Mucosa of rectum (tissue), 2 donors: ENCODE measurements around the gene CDH15.

Experiments
- H3K27ac ChIP-seq, 2 donors: one replicate each; pipeline ENCODE4 v1.7.0; 2013; ENCODE audit warnings: inconsistent platforms in 2 of 2, low read depth in 2 of 2, low read length in 2 of 2
- H3K27me3 ChIP-seq, 2 donors: one replicate each; pipeline ENCODE4 v1.7.0; 2013; ENCODE audit warnings: low read length in 2 of 2; ENCODE audit not compliant: control insufficient read depth in 2 of 2, insufficient read depth in 2 of 2
- H3K36me3 ChIP-seq, 2 donors: one replicate each; pipeline ENCODE4 v1.7.0; 2013; ENCODE audit warnings: low read length in 2 of 2; ENCODE audit not compliant: control insufficient read depth in 2 of 2, insufficient read depth in 2 of 2
- H3K4me1 ChIP-seq, 2 donors: one replicate each; pipeline ENCODE4 v1.7.0; 2013; ENCODE audit warnings: low read length in 2 of 2, mild to moderate bottlenecking in 1 of 2; ENCODE audit not compliant: control insufficient read depth in 2 of 2, insufficient read depth in 2 of 2
- H3K4me3 ChIP-seq, 2 donors: one replicate each; pipeline ENCODE4 v1.7.0; 2013; ENCODE audit warnings: low read length in 2 of 2
- H3K9ac ChIP-seq, 2 donors: one replicate each; pipeline ENCODE4 v1.7.0; 2013; ENCODE audit warnings: low read length in 2 of 2, low read depth in 1 of 2, mild to moderate bottlenecking in 1 of 2
- H3K9me3 ChIP-seq, 2 donors: one replicate each; pipeline ENCODE4 v1.7.0; 2013; ENCODE audit warnings: low read length in 2 of 2; ENCODE audit not compliant: control insufficient read depth in 2 of 2
- donor health status: healthy.
- donor health status: Normal muscosa, but diverticular disease.

CDH15 gene

GRCh38 chr16:89133457-89134127 lies 38.0 kb upstream of the CDH15 start:
- Histone ChIP-seq H3K4me3 (no peak overlapping the region), H3K36me3 (peaks cover 19 to 44% of the 10 kb centered on the region in 2 donors), H3K4me1 (no peaks in the 10 kb centered on the region), H3K27me3 (no peaks in the 10 kb centered on the region), H3K27ac (no peak overlapping the region), H3K9ac (no peak overlapping the region), H3K9me3 (no peaks in the 10 kb centered on the region)

GRCh38 chr16:89134269-89134668 lies 37.3 kb upstream of the CDH15 start:
- Histone ChIP-seq H3K9me3 (no peaks in the 10 kb centered on the region), H3K9ac (no peak overlapping the region), H3K27me3 (no peaks in the 10 kb centered on the region), H3K27ac (no peak overlapping the region), H3K4me1 (no peaks in the 10 kb centered on the region), H3K36me3 (peaks cover 16 to 44% of the 10 kb centered on the region in 2 donors), H3K4me3 (no peak overlapping the region)

DNA sequence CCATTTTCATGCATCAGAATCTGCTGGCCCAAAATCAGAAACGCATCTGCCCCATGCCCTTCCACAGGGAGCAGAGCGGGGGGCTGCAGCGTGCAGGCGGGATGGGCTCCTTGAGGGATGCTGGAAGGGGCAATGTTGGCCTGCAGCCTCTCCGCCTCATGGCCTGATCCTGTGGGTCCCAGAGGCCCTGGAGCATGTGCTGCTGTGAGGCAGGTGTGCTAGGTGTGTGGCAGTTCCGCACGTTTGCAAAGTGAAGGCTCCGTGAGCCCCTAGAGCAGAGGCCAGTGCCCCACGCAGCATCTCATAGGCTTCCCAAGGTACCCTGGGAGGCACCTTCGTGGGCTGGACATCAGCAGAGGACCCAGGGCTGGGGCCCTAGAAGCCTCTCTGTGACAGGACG lies 36.4 kb upstream of the CDH15 start:
- Histone ChIP-seq H3K9ac (no peak overlapping the region), H3K9me3 (no peaks in the 10 kb centered on the region), H3K4me1 (no peaks in the 10 kb centered on the region), H3K4me3 (no peak overlapping the region), H3K27me3 (no peaks in the 10 kb centered on the region), H3K36me3 (peaks cover 16 to 46% of the 10 kb centered on the region in 2 donors), H3K27ac (no peak overlapping the region)

DNA sequence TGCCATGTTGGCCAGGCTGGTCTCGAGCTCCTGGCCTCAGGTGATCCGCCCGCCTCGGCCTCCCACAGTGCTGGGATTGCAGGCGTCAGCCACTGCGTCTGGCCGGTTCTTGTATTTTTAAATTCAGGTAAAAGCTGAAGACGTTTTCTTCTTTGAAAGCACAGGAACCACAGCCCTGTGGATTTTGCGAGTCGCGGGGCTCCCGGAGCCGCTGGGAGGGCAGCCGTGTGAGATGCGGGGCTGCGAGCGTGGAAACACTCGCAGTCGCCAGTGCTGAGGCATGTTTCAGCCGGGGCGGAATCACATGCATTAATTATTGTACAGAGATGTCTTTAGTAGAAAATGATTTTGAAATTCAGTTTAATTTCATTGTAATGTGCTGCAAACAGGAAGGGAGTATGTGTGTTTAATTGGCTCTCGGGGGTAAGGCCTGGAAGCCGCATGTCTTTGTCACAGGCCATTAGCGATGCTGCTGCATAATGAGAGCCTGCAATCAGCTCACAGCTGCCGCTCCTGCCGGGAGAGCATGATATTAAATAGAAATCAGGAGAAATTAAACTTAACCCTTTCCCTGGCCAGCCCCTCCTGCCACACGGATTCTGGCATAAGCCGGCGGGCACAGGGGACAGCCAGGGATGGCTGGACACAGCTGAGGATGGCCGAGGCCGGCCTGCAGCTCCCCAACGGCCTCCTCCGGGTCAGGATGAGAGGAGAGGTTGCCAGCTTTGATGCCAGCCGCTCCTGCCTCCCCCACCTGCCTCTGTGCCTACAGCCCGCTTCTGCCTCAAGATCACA lies 35.4 kb upstream of the CDH15 start:
- no peak overlapping the region for H3K9ac ChIP-seq
- no peaks in the 10 kb centered on the region for H3K27me3 ChIP-seq
- H3K9me3 ChIP-seq: no peaks in the 10 kb centered on the region
- H3K27ac ChIP-seq: no peak overlapping the region
- H3K4me3 ChIP-seq: no peak overlapping the region
- H3K36me3 ChIP-seq: peaks cover 20 to 55% of the 10 kb centered on the region in 2 donors
- H3K4me1 ChIP-seq: no peaks in the 10 kb centered on the region

DNA sequence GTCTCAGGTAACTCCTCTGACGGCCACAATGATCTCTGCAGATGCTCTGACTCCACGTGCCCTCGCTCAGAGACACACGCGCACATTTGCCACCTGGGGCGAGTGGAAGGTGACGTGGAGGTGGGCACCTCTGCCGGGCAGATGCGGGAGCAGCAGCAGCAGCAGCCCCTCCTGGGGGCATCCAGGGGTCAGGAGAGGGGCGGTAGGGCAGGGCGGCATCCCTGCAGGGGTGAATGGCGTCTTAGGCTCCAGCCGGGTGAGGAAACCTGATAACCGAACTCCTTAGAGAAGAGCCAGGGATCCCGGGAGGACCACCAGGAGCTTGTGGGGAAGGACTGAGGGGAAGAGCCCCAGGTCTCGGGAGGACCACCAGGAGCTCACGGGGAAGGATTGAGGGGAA lies 34.6 kb upstream of the CDH15 start:
- Histone ChIP-seq H3K36me3 (peaks cover 28 to 62% of the 10 kb centered on the region in 2 donors), H3K9me3 (no peaks in the 10 kb centered on the region), H3K4me3 (no peak overlapping the region), H3K27ac (no peak overlapping the region), H3K9ac (no peak overlapping the region), H3K4me1 (no peaks in the 10 kb centered on the region), H3K27me3 (no peaks in the 10 kb centered on the region)

GRCh38 chr16:89137666-89138512 lies 33.7 kb upstream of the CDH15 start:
- Histone ChIP-seq H3K27ac (no peak overlapping the region), H3K4me3 (no peak overlapping the region), H3K27me3 (no peaks in the 10 kb centered on the region), H3K4me1 (no peaks in the 10 kb centered on the region), H3K36me3 (peaks cover 22 to 58% of the 10 kb centered on the region in 2 donors), H3K9ac (no peak overlapping the region), H3K9me3 (no peaks in the 10 kb centered on the region)

DNA sequence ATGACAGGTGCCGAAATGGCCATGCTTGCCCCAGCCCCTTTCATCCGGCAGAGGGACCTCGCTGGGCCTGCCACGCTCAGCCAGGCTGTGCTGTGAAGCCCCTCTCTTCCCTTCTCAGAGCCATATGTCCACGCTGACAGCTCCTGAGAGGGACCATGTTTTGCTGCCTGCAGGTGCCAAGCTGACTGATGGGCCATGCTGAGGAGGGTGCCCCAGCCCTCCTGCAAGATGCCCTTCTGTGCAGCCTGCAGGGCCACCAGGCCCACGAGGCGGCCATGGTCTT lies 33.1 kb upstream of the CDH15 start:
- Histone ChIP-seq H3K9me3 (no peaks in the 10 kb centered on the region), H3K36me3 (peaks cover 18 to 59% of the 10 kb centered on the region in 2 donors), H3K27me3 (no peaks in the 10 kb centered on the region), H3K4me3 (no peak overlapping the region), H3K9ac (no peak overlapping the region), H3K4me1 (no peaks in the 10 kb centered on the region), H3K27ac (no peak overlapping the region)

DNA sequence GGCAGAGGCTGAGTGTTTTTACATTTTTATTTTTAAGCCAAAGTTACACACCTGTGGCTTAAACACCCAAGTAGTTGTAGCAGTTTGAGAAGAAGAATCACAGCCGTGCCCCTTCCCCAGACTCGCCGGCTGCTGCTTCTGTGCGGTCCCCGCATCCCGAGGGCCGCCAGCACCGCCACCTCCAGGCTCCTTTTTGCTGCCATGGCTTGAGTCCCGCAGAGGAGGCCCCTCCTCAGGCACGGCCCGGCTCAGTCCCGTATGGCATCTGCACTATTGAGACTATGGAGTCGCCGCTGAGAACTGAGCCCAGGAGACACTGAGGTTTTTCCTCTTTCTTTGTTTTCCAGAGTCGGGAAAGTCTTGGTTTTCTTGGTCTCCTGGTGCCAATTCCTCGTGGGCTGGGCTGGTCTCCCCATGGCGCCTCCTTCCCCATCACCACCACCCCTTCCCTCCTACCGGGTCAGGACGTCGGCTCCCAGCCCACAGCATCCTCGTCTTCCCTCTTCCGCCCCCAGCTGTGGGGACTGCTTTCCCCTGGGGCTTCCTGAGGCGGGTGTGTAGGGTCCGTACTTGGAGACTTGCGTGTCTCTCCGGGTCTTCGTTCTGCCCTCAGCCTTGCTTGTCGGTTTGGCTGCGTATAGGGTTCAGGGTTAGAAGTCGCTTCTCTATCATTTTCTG lies 32.6 kb upstream of the CDH15 start:
- Histone ChIP-seq H3K27me3 (no peaks in the 10 kb centered on the region), H3K9me3 (no peaks in the 10 kb centered on the region), H3K36me3 (peaks cover 18 to 58% of the 10 kb centered on the region in 2 donors), H3K4me3 (no peak overlapping the region), H3K4me1 (no peaks in the 10 kb centered on the region), H3K9ac (no peak overlapping the region), H3K27ac (no peak overlapping the region)

DNA sequence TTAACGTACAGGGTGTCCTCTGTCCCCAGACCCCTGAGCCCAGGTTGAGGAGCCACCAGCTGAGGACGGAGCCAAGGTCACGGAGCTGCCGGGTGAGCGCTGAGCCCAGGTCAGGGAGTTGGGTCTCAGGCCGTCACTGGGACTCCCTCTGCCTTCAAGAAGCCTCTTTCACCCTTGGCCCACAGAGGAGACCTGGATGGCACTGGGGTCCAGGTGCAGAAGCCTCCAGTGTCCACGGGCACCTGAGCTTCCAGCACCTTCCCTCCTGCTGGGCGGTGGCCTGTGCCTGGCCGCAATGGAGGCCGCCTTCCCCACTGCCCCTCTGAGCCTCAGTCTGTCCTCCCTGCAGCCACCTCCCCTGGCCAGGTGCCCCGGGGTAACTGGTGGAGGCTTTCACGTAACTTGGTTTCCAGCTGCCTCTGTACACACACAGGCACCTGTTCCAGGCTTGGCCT lies 31.6 kb upstream of the CDH15 start:
- no peak overlapping the region for H3K27ac ChIP-seq
- no peaks in the 10 kb centered on the region for H3K9me3 ChIP-seq
- H3K4me1 ChIP-seq: no peaks in the 10 kb centered on the region
- H3K4me3 ChIP-seq: no peak overlapping the region
- no peak overlapping the region for H3K9ac ChIP-seq
- H3K27me3 ChIP-seq: no peaks in the 10 kb centered on the region
- H3K36me3 ChIP-seq: peaks cover 18 to 55% of the 10 kb centered on the region in 2 donors
